Gastrocnemius medialis (tissue), 4 donors: ENCODE measurements around the gene GLYATL1B. TPM values are rescaled to one million over a fixed set of nuclear protein-coding genes. Genes with fewer than 3 reads are reported as not detected.

Experiments used
- ATAC-seq, 2 donors: fragments of 150-250 bp; one replicate each; pipeline ENCODE4 v1.9.1; 2016
- DNase-seq, 2 donors: peaks; one replicate each; pipeline ENCODE4 v3.0.0-alpha.2; 2019
- H3K27ac ChIP-seq, 4 donors: fragments of 200-600 bp; sonication (generic); 1 replicate in 1 of 4; 2 replicates in 3 of 4; pipeline ENCODE4 v1.5.1; 2016 to 2018; ENCODE audit warnings: mild to moderate bottlenecking in 2 of 4, moderate library complexity in 1 of 4
- H3K27me3 ChIP-seq, 3 donors: fragments of 200-600 bp; sonication (generic) in 2 of 3; 1 replicate in 1 of 3; 2 replicates in 2 of 3; pipeline versions ENCODE4 v1.5.1 to v1.6.0; 2016 to 2019; ENCODE audit warnings: mild to moderate bottlenecking in 1 of 3, moderate library complexity in 1 of 3
- H3K36me3 ChIP-seq, 2 donors: fragments of 200-600 bp; sonication (generic) in 1 of 2; one replicate each; pipeline ENCODE4 v1.5.1; 2017 to 2018
- H3K4me1 ChIP-seq, 2 donors: fragments of 200-600 bp; sonication (generic) in 1 of 2; one replicate each; pipeline ENCODE4 v1.5.1; 2016 to 2017; ENCODE audit warnings: mild to moderate bottlenecking in 2 of 2
- H3K4me3 ChIP-seq, 4 donors: fragments of 200-600 bp; sonication (generic) in 3 of 4; 1 replicate in 1 of 4; 2 replicates in 3 of 4; pipeline ENCODE4 v1.5.1; 2016 to 2019; ENCODE audit warnings: mild to moderate bottlenecking in 2 of 4
- H3K9me3 ChIP-seq, 3 donors: fragments of 200-600 bp; sonication (generic) in 2 of 3; 1 replicate in 1 of 3; 2 replicates in 2 of 3; pipeline ENCODE4 v1.5.1; 2016 to 2019
- POLR2A ChIP-seq, 2 donors: fragments of 450-650 bp; IDR thresholded peaks; one replicate each; pipeline ENCODE4 v1.6.1; 2017; ENCODE audit warnings: antibody characterized with exemption in 2 of 2, mild to moderate bottlenecking in 2 of 2, moderate library complexity in 2 of 2
- in situ Hi-C, 4 donors: fragments of 200-750 bp; cut with MboI; loops; one replicate each; pipeline versions ENCODE4 v1.15.0 to v1.8.0; 2017; ENCODE audit warnings: low sequenced_read_pairs in 4 of 4
- intact Hi-C: fragments of 100-400 bp; cut with DNase I; formaldehyde crosslinking; loops from one replicate; pipeline ENCODE4 v1.15.1; 2023; ENCODE audit warnings: low total_unique reads
- total RNA-seq, 4 donors: library from RNA; depleted of rRNA; stranded (reverse); fragments of >200 nt; gene quantifications; one replicate each; pipeline versions ENCODE4 v1.1.0 to v1.2.3, GENCODE V29; 2016
- TF ChIP-seq, protein P1 (sequence below), 5 experiments: fragments of 450-650 bp in 3 of 5; fragments of 200-600 bp in 2 of 5; sonication (generic) in 2 of 5; IDR thresholded peaks in 4 of 5; conservative IDR thresholded peaks in 1 of 5; 1 replicate in 4 of 5; 2 replicates in 1 of 5; pipeline ENCODE4 v1.5.1; 2016 to 2019; ENCODE audit warnings: antibody characterized with exemption in 5 of 5, mild to moderate bottlenecking in 3 of 5, moderate library complexity in 3 of 5

GLYATL1B gene
- total RNA-seq, 4 donors from 2014 or later: not detected

DNA sequence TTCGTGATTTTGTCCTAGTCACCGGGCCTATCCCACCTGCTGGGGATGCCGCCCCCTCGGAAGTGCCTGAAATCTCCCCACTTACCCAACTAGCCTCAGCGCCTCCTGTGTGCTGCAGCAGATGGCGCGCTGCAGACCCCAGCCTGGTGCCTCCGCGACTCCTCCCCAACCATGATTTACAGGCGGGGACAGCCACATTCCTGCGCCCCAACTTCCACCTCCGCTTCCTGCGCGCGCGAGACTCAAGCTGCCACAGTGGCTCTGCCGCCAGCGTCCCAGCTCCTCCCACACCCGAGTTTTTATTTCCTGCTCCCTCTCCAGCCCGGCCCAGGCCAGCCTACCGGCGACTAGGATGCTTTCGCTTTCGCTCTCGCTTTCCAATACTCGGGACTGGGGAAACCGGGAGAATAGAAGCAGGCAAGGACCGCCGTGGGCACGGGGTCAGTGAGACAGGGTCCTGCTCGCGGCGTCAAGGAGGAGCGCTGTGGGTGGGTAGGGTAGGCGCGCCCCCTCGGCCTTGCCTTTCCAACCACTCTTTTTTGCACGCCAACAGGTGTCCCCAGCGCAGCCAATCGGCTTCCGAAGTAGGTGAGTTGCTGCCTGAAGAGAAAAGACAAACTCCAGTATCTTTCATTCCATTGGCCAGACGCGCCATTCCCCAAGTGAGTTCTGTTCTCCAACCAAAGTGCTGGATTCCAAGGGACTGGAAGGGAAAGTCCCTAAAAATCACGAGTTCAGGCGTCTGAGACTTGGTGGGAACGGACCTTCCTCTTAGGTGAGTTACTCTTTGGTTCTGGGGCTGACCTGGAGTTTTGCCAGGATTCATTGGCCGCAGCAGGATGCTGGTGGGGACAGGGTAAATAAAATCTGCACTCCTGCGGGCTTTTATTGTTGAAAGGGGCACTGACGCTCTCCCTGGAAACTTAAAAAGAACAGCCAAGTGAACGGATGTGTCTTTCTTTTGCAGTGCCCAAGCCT, 56.7 kb downstream of the GLYATL1B start, which contains the start of gene FAM111A:
Gene FAM111A, plus strand, starts transcription at position 327 of the 978 bp plus-strand sequence. CDS start 6,017 bp downstream, outside the sequence.
- TF ChIP-seq, protein P1, sequence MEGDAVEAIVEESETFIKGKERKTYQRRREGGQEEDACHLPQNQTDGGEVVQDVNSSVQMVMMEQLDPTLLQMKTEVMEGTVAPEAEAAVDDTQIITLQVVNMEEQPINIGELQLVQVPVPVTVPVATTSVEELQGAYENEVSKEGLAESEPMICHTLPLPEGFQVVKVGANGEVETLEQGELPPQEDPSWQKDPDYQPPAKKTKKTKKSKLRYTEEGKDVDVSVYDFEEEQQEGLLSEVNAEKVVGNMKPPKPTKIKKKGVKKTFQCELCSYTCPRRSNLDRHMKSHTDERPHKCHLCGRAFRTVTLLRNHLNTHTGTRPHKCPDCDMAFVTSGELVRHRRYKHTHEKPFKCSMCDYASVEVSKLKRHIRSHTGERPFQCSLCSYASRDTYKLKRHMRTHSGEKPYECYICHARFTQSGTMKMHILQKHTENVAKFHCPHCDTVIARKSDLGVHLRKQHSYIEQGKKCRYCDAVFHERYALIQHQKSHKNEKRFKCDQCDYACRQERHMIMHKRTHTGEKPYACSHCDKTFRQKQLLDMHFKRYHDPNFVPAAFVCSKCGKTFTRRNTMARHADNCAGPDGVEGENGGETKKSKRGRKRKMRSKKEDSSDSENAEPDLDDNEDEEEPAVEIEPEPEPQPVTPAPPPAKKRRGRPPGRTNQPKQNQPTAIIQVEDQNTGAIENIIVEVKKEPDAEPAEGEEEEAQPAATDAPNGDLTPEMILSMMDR (IDR thresholded peaks at IDR 0.05 in 4 of 5, conservative IDR thresholded peaks at IDR 0.05 in 1 of 5): no peak
- TF ChIP-seq POLR2A (IDR thresholded peaks at IDR 0.05): peak in 1 of 2 donors; percentile 41
- in situ Hi-C loops (loop anchor here (25.0 kb wide), 3 partner anchors 481 to 581 kb away; no protein-coding TSS in a partner anchor), intact Hi-C loops (loop anchor here (5.0 to 10.0 kb wide), 2 partner anchors 402 to 566 kb away; partner anchors contain the start of genes LPXN and ZFP91)
- Histone ChIP-seq H3K4me3 (peak within 1 kb of the TSS; percentile 68 to 90 (median 80)), H3K4me1 (peaks cover 7 to 12% of the 10 kb centered on the region in 2 donors), H3K27ac (peak within 1 kb of the TSS; percentile 70 to 82 (median 80)), H3K27me3 (no peaks in the 10 kb centered on the region), H3K36me3 (no peaks in the 10 kb centered on the region), H3K9me3 (no peaks in the 10 kb centered on the region)
- peak; percentile 64 to 74 for DNase-seq
- ATAC-seq: peak; percentile 85 to 88

DNA sequence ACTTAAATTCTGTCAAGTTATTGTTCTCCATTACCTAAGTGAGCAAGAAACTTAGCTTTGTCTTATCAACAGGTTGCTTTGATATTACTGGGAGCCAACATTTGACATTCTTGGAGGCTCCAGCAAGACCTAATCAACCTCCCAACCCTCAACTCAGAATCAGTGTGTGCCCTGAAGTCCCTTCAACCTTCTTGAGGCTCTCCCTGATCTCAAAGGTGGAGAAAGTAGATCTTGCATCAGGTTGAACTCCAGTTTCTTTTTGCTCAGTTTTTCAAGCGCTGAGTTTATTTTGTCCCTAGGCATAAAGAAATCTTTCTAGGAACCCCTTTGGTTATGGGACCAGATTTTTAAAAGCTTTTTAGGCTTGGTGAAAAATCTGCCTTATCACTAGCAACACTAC, 58.0 kb downstream of the GLYATL1B start:
- Histone ChIP-seq H3K4me1 (peaks cover 7 to 12% of the 10 kb centered on the region in 2 donors), H3K36me3 (no peaks in the 10 kb centered on the region), H3K4me3 (peak overlapping the region; percentile 68 to 90 (median 80)), H3K27me3 (no peaks in the 10 kb centered on the region), H3K9me3 (no peaks in the 10 kb centered on the region), H3K27ac (peak overlapping the region; percentile 70 to 82 (median 80))
- ATAC-seq: no peak
- DNase-seq: no peak
- in situ Hi-C loops: loop anchor here (25.0 kb wide), 3 partner anchors 482 to 582 kb away; no protein-coding TSS in a partner anchor
- TF ChIP-seq, protein P1 (IDR thresholded peaks at IDR 0.05 in 4 of 5, conservative IDR thresholded peaks at IDR 0.05 in 1 of 5): no peak
- TF ChIP-seq POLR2A (IDR thresholded peaks at IDR 0.05): no peak
- intact Hi-C loops: loop anchor here (5.0 to 10.0 kb wide), 2 partner anchors 401 to 567 kb away; partner anchors contain the start of genes LPXN and ZFP91

Other genes starting within 250 kb of the GLYATL1B start
- gene GLYATL2, start 241.6 kb upstream of the GLYATL1B start, total RNA-seq: not detected
- gene GLYATL1, start 146.8 kb upstream of the GLYATL1B start, total RNA-seq: 1 to 10 TPM in 1 of 4 donors, under 1 TPM in 1, not detected in 2; 0.94 to 1.2 TPM
- under 1 TPM in 1 of 4 donors, not detected in 3; 0.31 TPM for gene FAM111B, start 20.9 kb downstream of the GLYATL1B start, total RNA-seq
- gene FAM111A, start 56.5 kb downstream of the GLYATL1B start, total RNA-seq: 1 to 10 TPM; 2.0 to 7.0 (median 3.7) TPM
- under 1 TPM; 0.15 to 0.91 (median 0.47) TPM for gene DTX4, start 85.8 kb downstream of the GLYATL1B start, total RNA-seq
- 1 to 10 TPM; 1.9 to 7.0 (median 2.6) TPM for gene MPEG1, start 126.6 kb downstream of the GLYATL1B start, total RNA-seq